ENCODE data around the gene PLXNA4.

PLXNA4 gene

DNA sequence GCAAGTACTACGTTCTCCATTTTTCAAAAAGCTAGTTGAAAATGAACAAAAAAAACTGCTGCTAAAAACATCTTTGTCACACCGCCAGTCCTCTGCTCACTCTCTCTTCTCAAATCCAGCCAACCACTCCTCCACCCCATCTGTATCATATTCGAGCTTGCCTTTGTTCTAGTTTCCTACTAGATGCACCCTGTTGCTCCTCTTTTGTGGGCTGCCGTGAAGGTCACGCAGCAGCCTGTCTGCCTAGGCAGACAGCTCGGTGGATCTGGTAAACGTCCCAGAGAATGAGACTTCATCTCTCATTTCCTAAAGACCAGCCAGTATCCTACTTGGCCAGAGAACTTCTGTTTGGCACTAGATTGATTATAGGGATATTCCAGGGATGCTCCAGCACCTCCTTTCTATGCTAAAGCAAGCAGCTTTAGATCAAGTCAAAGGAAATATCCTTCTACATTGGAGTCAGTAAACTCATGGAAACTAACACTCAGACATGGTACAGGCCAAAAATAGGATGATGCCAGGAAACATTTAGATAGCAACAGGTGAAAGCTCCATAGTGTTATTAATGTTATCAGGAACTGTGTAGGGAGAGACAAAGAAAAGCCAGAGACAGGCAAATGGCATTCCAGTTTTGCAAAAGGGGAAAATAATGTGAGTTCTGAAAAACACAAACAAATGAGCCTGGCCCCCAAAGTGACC is 8.7 kb upstream of the PLXNA4 start:
- Histone ChIP-seq H3K4me3 (ENCODE audit: low read depth, low read length, poor library complexity, severe bottlenecking) (no peak overlapping the region), H3F3A (ENCODE audit: insufficient read depth, low read length) (no peaks in the 10 kb centered on the region), H3K9me3 (ENCODE audit: low read length) (no peaks in the 10 kb centered on the region), H3K4me2 (ENCODE audit: low read length) (no peak overlapping the region), H3K79me2 (ENCODE audit: insufficient read depth, low read length) (no peaks in the 10 kb centered on the region), H4K20me1 (ENCODE audit: insufficient read depth, low read length) (no peaks in the 10 kb centered on the region), H3K9ac (ENCODE audit: low read length) (no peak overlapping the region), H3K4me1 (ENCODE audit: insufficient read depth, low read length, severe bottlenecking) (no peaks in the 10 kb centered on the region), H3K9me2 (ENCODE audit: low read depth, low read length) (no peaks in the 10 kb centered on the region), H3K27ac (ENCODE audit: low read depth, low read length, poor library complexity, severe bottlenecking) (no peak overlapping the region), H3K27me3 (ENCODE audit: insufficient read depth, low read length) (no peaks in the 10 kb centered on the region), H2AFZ (ENCODE audit: low read length) (no peak overlapping the region), H3K36me3 (ENCODE audit: insufficient read depth, low read length) (no peaks in the 10 kb centered on the region)
- TF ChIP-seq, protein P1, sequence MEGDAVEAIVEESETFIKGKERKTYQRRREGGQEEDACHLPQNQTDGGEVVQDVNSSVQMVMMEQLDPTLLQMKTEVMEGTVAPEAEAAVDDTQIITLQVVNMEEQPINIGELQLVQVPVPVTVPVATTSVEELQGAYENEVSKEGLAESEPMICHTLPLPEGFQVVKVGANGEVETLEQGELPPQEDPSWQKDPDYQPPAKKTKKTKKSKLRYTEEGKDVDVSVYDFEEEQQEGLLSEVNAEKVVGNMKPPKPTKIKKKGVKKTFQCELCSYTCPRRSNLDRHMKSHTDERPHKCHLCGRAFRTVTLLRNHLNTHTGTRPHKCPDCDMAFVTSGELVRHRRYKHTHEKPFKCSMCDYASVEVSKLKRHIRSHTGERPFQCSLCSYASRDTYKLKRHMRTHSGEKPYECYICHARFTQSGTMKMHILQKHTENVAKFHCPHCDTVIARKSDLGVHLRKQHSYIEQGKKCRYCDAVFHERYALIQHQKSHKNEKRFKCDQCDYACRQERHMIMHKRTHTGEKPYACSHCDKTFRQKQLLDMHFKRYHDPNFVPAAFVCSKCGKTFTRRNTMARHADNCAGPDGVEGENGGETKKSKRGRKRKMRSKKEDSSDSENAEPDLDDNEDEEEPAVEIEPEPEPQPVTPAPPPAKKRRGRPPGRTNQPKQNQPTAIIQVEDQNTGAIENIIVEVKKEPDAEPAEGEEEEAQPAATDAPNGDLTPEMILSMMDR (IDR thresholded peaks at IDR 0.05; ENCODE audit: low read length): no peak
- TF ChIP-seq EZH2 (IDR thresholded peaks at IDR 0.05; ENCODE audit: borderline replicate concordance, low read length): no peak

GRCh38 chr7:132581431-132581830 is 5.2 kb upstream of the PLXNA4 start:
- Histone ChIP-seq H2AFZ (ENCODE audit: low read length) (no peak overlapping the region), H3K9ac (ENCODE audit: low read length) (no peak overlapping the region), H3K79me2 (ENCODE audit: insufficient read depth, low read length) (no peaks in the 10 kb centered on the region), H3K9me2 (ENCODE audit: low read depth, low read length) (no peaks in the 10 kb centered on the region), H3K4me2 (ENCODE audit: low read length) (no peak overlapping the region), H3K27me3 (ENCODE audit: insufficient read depth, low read length) (no peaks in the 10 kb centered on the region), H3K36me3 (ENCODE audit: insufficient read depth, low read length) (no peaks in the 10 kb centered on the region), H3K27ac (ENCODE audit: low read depth, low read length, poor library complexity, severe bottlenecking) (no peak overlapping the region), H3K4me3 (ENCODE audit: low read depth, low read length, poor library complexity, severe bottlenecking) (no peak overlapping the region), H3F3A (ENCODE audit: insufficient read depth, low read length) (no peaks in the 10 kb centered on the region), H3K4me1 (ENCODE audit: insufficient read depth, low read length, severe bottlenecking) (no peaks in the 10 kb centered on the region), H3K9me3 (ENCODE audit: low read length) (no peaks in the 10 kb centered on the region), H4K20me1 (ENCODE audit: insufficient read depth, low read length) (no peaks in the 10 kb centered on the region)
- TF ChIP-seq, protein P1 (IDR thresholded peaks at IDR 0.05; ENCODE audit: low read length): no peak
- no peak for TF ChIP-seq EZH2 (IDR thresholded peaks at IDR 0.05; ENCODE audit: borderline replicate concordance, low read length)

DNA sequence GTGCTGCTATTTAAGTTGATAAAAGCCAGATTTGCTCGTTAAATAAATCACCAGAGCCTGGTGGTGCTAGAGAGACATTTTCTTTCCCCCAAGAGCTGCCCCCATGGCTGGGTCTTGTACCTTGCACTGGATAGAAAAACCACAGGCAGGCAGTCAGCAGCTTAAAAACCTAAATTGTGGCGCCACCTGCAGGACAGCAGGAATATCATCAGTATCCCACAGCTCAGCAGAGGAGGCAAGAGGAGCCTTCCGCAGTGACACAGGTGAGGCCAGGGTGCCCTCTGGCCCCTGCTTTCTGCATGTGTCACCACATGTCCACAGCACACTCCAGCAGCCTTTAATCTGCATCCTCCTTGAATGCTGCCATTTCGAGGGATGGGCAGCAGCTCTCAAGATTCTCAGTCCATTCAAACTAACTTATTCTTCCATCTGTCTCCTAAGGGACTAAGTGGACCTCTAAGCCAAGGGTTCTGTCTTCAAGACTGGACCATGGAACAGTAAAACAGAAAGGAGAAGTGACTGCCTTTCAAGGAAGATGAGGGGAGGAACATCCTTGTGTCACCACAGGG is 4.5 kb upstream of the PLXNA4 start:
- Histone ChIP-seq H2AFZ (ENCODE audit: low read length) (no peak overlapping the region), H4K20me1 (ENCODE audit: insufficient read depth, low read length) (no peaks in the 10 kb centered on the region), H3F3A (ENCODE audit: insufficient read depth, low read length) (no peaks in the 10 kb centered on the region), H3K79me2 (ENCODE audit: insufficient read depth, low read length) (no peaks in the 10 kb centered on the region), H3K36me3 (ENCODE audit: insufficient read depth, low read length) (no peaks in the 10 kb centered on the region), H3K27ac (ENCODE audit: low read depth, low read length, poor library complexity, severe bottlenecking) (no peak overlapping the region), H3K4me1 (ENCODE audit: insufficient read depth, low read length, severe bottlenecking) (no peaks in the 10 kb centered on the region), H3K9ac (ENCODE audit: low read length) (no peak overlapping the region), H3K9me2 (ENCODE audit: low read depth, low read length) (no peaks in the 10 kb centered on the region), H3K9me3 (ENCODE audit: low read length) (no peaks in the 10 kb centered on the region), H3K4me3 (ENCODE audit: low read depth, low read length, poor library complexity, severe bottlenecking) (no peak overlapping the region), H3K4me2 (ENCODE audit: low read length) (no peak overlapping the region), H3K27me3 (ENCODE audit: insufficient read depth, low read length) (no peaks in the 10 kb centered on the region)
- TF ChIP-seq, protein P1 (IDR thresholded peaks at IDR 0.05; ENCODE audit: low read length): peak; percentile 96
- no peak for TF ChIP-seq EZH2 (IDR thresholded peaks at IDR 0.05; ENCODE audit: borderline replicate concordance, low read length)
